Right lobe of liver (tissue), 6 donors: ENCODE measurements around the gene ZFAND3. TPM values are rescaled to one million over a fixed set of nuclear protein-coding genes. Genes with fewer than 3 reads are reported as not detected.

Source experiments
- ATAC-seq, 4 donors: fragments of 200-7000 bp; cut with Tn5 transposase; one replicate each; pipeline ENCODE4 v1.9.1; 2020; ENCODE audit warnings: mild to moderate bottlenecking in 4 of 4, moderate library complexity in 4 of 4
- DNase-seq, 3 donors: peaks; one replicate each; pipeline ENCODE4 v3.0.0-alpha.2; 2020
- H3K27ac ChIP-seq, 3 donors: fragments of 200-600 bp; one replicate each; pipeline ENCODE4 v1.8.0; 2022
- H3K27me3 ChIP-seq, 2 donors: fragments of 200-600 bp; one replicate each; pipeline ENCODE4 v1.8.0; 2022
- H3K36me3 ChIP-seq, 4 donors: fragments of 200-600 bp; sonication (generic) in 1 of 4; one replicate each; pipeline versions ENCODE4 v1.5.1 to v1.8.0; 2017 to 2022; ENCODE audit warnings: control low read depth in 1 of 4
- H3K4me1 ChIP-seq, 4 donors: fragments of 200-600 bp; sonication (generic) in 1 of 4; one replicate each; pipeline versions ENCODE4 v1.5.1 to v1.8.0; 2017 to 2022; ENCODE audit warnings: control low read depth in 1 of 4
- H3K4me3 ChIP-seq, 3 donors: fragments of 200-600 bp; one replicate each; pipeline ENCODE4 v1.8.0; 2022
- H3K9me3 ChIP-seq, 4 donors: fragments of 200-600 bp; sonication (generic) in 1 of 4; one replicate each; pipeline versions ENCODE4 v1.5.1 to v1.8.0; 2017 to 2022; ENCODE audit warnings: control low read depth in 1 of 4
- CTCF ChIP-seq, 4 donors: fragments of 200-600 bp in 3 of 4; fragments of 450-650 bp in 1 of 4; IDR thresholded peaks; one replicate each; pipeline versions ENCODE4 v1.5.1 to v1.8.0; 2016 to 2022; ENCODE audit warnings: antibody characterized with exemption in 4 of 4, mild to moderate bottlenecking in 2 of 4
- POLR2A ChIP-seq: fragments of 450-650 bp; IDR thresholded peaks from one replicate; pipeline ENCODE4 v1.6.1; 2017; ENCODE audit warnings: antibody characterized with exemption, mild to moderate bottlenecking
- WGBS: methylation state at CpG from one replicate; pipeline ENCODE4 v1.1.6; 2018; ENCODE audit warnings: low coverage, low lambda C conversion rate; ENCODE audit not compliant: insufficient coverage; ENCODE audit errors: missing lambda C conversion rate; 5-methylcytosine and 5-hydroxymethylcytosine counted together
- intact Hi-C, 2 donors: fragments of 100-400 bp; cut with DNase I; formaldehyde crosslinking; loops; one replicate each; pipeline versions ENCODE4 v1.11.2 to v1.14.1; 2022
- total RNA-seq, 6 experiments: library from RNA; depleted of rRNA in 2 of 6; stranded (reverse); fragments of >200 nt in 2 of 6; fragmentation: NEBNext Ultra II Directional in 3 of 6; extraction: Animal tissue kit (Norgen Biotek cat#: 25700) in 3 of 6; gene quantifications; one replicate each; pipeline versions ENCODE4 v1.1.0 to v1.2.4, GENCODE V29; 2016 to 2023
- donor health status: DM: no; HTN: yes; CAD: no.
- donor health status: DM: no; HTN: no; CAD: no.
- donor health status: DM: no; HTN: no; CAD: no.
- donor health status: DM: no; HTN: yes; CAD: no.
- donor health status: DM: no; HTN: yes; CAD: no.

ZFAND3 gene
- total RNA-seq, 6 experiments from 2014 or later, result 43.1 to 66.5 (median 53.2) TPM

- no peak for TF ChIP-seq CTCF (IDR thresholded peaks at IDR 0.05)
- no peak for TF ChIP-seq POLR2A
- DNase-seq (no peak), ATAC-seq (no peak)
- Histone ChIP-seq H3K9me3 (no peaks in the 10 kb centered on the region), H3K4me3 (peak overlapping the region; percentile 85 to 97 (median 88)), H3K36me3 (no peaks in the 10 kb centered on the region), H3K4me1 (peaks cover 0 to 77% (median 22%) of the 10 kb centered on the region in 4 donors), H3K27me3 (no peaks in the 10 kb centered on the region), H3K27ac (peak overlapping the region in 1 of 3 donors; percentile 98)
- 57% methylated on average over 7 of the region's 7 CpGs for WGBS
- intact Hi-C loops, result no loop called here
These were observed 1.9 kb downstream of the ZFAND3 start for GRCh38 chr6:37821446-37821845.

- Histone ChIP-seq H3K27ac (no peak overlapping the region), H3K4me3 (no peak overlapping the region), H3K27me3 (no peaks in the 10 kb centered on the region), H3K9me3 (no peaks in the 10 kb centered on the region), H3K4me1 (peaks cover 0 to 76% (median 26%) of the 10 kb centered on the region in 4 donors), H3K36me3 (no peaks in the 10 kb centered on the region)
- no peak for TF ChIP-seq CTCF (IDR thresholded peaks at IDR 0.05)
- no peak for TF ChIP-seq POLR2A
- intact Hi-C loops, result no loop called here
- ATAC-seq (no peak), DNase-seq (no peak)
- 24% methylated on average over 10 of the region's 12 CpGs for WGBS
These were observed 3.5 kb downstream of the ZFAND3 start for GRCh38 chr6:37822851-37823682.

GRCh38 chr6:37824170-37824569, 4.6 kb downstream of the ZFAND3 start:
- intact Hi-C loops, result no loop called here
- DNase-seq, result no peak
- TF ChIP-seq POLR2A (no peak), CTCF (IDR thresholded peaks at IDR 0.05) (no peak)
- no peak for ATAC-seq
- H3K4me3 ChIP-seq, result no peak overlapping the region
- H3K27me3 ChIP-seq, result no peaks in the 10 kb centered on the region
- WGBS, result 75% methylated on average over 3 of the region's 3 CpGs
- peaks cover 0 to 77% (median 28%) of the 10 kb centered on the region in 4 donors for H3K4me1 ChIP-seq
- no peaks in the 10 kb centered on the region for H3K9me3 ChIP-seq
- H3K36me3 ChIP-seq, result no peaks in the 10 kb centered on the region
- H3K27ac ChIP-seq, result no peak overlapping the region

- TF ChIP-seq POLR2A, result no peak
- TF ChIP-seq CTCF (IDR thresholded peaks at IDR 0.05), result no peak
- 50% methylated on average over 6 of the region's 6 CpGs for WGBS
- ATAC-seq (peak; percentile 18 to 56 (median 34)), DNase-seq (no peak)
- intact Hi-C loops, result no loop called here
- Histone ChIP-seq H3K27ac (no peak overlapping the region), H3K36me3 (no peaks in the 10 kb centered on the region), H3K4me1 (peaks cover 0 to 86% (median 32%) of the 10 kb centered on the region in 4 donors), H3K9me3 (no peaks in the 10 kb centered on the region), H3K4me3 (no peak overlapping the region), H3K27me3 (no peaks in the 10 kb centered on the region)
These were observed 6.7 kb downstream of the ZFAND3 start for GRCh38 chr6:37826188-37826587.
